OCI-LY1 (cell line): ENCODE data around the gene IFT25.

Experiments used
- EZH2 ChIP-seq: fragments of 200-600 bp; sonication (generic), shearing (Covaris generic); IDR thresholded peaks from 2 replicates; pipeline ENCODE4 v1.8.0; 2017; ENCODE audit warnings: borderline replicate concordance, mixed run types, mild to moderate bottlenecking, antibody characterized with exemption, low read length, moderate library complexity, mixed read lengths
- TF ChIP-seq, protein P1 (sequence below): fragments of 200-600 bp; sonication (generic), shearing (Covaris generic); IDR thresholded peaks from 2 replicates; pipeline ENCODE4 v1.5.1; 2017; ENCODE audit warnings: mild to moderate bottlenecking, antibody characterized with exemption, low read length, moderate library complexity, mixed read lengths

DNA sequence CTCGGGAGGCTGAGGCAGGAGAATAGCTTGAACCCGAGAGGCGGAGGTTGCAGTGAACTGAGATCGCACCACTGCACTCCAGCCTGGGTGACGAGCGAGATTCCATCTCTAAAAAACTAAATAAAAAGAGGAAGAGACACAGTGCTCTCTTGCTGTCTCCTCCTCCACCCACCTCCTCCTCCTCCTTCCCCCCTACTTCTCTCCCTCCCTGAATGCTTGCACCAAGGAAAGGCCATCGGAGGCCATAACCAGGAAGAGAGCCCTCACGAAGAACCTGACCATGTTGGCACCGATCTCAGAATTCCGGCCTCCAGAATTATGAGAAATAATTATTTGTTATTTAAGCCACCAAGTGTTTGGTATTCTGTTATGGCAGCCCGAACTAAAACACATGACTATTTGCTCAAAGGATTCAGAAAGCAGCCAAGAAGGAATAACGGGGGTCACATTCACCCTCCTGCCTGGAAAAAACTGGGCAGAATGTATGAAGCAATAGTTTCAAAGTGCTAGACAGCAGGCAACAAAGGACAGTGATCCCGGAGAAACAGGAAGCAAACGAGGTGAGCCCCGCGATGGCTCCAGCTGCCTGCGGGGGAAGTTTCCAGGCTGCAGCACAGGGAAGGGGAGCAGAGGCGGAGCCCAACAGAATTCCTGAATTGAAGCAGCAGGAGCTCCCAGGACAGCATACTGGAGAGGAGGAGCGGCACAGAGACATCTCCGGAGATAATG, 36.7 kb upstream of the IFT25 start:
- TF ChIP-seq, protein P1, sequence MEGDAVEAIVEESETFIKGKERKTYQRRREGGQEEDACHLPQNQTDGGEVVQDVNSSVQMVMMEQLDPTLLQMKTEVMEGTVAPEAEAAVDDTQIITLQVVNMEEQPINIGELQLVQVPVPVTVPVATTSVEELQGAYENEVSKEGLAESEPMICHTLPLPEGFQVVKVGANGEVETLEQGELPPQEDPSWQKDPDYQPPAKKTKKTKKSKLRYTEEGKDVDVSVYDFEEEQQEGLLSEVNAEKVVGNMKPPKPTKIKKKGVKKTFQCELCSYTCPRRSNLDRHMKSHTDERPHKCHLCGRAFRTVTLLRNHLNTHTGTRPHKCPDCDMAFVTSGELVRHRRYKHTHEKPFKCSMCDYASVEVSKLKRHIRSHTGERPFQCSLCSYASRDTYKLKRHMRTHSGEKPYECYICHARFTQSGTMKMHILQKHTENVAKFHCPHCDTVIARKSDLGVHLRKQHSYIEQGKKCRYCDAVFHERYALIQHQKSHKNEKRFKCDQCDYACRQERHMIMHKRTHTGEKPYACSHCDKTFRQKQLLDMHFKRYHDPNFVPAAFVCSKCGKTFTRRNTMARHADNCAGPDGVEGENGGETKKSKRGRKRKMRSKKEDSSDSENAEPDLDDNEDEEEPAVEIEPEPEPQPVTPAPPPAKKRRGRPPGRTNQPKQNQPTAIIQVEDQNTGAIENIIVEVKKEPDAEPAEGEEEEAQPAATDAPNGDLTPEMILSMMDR = no peak
- no peak for TF ChIP-seq EZH2
